Breast epithelium (tissue), 4 donors: Measurements from ENCODE around the gene CDH4. TPM values are rescaled to one million over a fixed set of nuclear protein-coding genes. Genes with fewer than 3 reads are reported as not detected.

Experiments used
- DNase-seq, 2 donors: peaks; one replicate each; pipeline ENCODE4 v3.0.0-alpha.2; 2019; ENCODE audit warnings: low spot score in 2 of 2
- H3K27ac ChIP-seq, 2 donors: fragments of 200-600 bp; sonication (generic) in 1 of 2; one replicate each; pipeline ENCODE4 v1.5.1; 2016 to 2019; ENCODE audit warnings: mild to moderate bottlenecking in 1 of 2
- H3K27me3 ChIP-seq, 2 donors: fragments of 200-600 bp; sonication (generic) in 1 of 2; one replicate each; pipeline versions ENCODE4 v1.5.1 to v1.6.0; 2017 to 2019; ENCODE audit warnings: control low read depth in 1 of 2, mild to moderate bottlenecking in 1 of 2
- H3K36me3 ChIP-seq: fragments of 200-600 bp; one replicate; pipeline ENCODE4 v1.5.1; 2019
- H3K4me1 ChIP-seq, 2 donors: fragments of 200-600 bp; sonication (generic); one replicate each; pipeline ENCODE4 v1.5.1; 2016 to 2019; ENCODE audit warnings: control low read depth in 1 of 2
- H3K4me3 ChIP-seq, 3 donors: fragments of 200-600 bp; sonication (generic); 1 replicate in 2 of 3; 2 replicates in 1 of 3; pipeline ENCODE4 v1.5.1; 2016 to 2019; ENCODE audit warnings: mild to moderate bottlenecking in 3 of 3, moderate library complexity in 2 of 3
- H3K9me3 ChIP-seq, 2 donors: fragments of 200-600 bp; sonication (generic) in 1 of 2; one replicate each; pipeline ENCODE4 v1.5.1; 2016 to 2019; ENCODE audit warnings: control low read depth in 1 of 2
- POLR2A ChIP-seq: fragments of 450-650 bp; IDR thresholded peaks from one replicate; pipeline ENCODE4 v1.6.1; 2016; ENCODE audit warnings: antibody characterized with exemption, mild to moderate bottlenecking, moderate library complexity
- POLR2AphosphoS5 ChIP-seq, 3 donors: sonication (generic); formaldehyde crosslinking; IDR thresholded peaks; one replicate each; pipeline ENCODE4 v1.6.1; 2017; ENCODE audit warnings: antibody characterized with exemption in 3 of 3
- intact Hi-C: fragments of 100-400 bp; cut with DNase I; formaldehyde crosslinking; loops from one replicate; pipeline ENCODE4 v1.15.1; 2023; ENCODE audit warnings: low total_unique reads
- total RNA-seq, 3 donors: library from RNA; depleted of rRNA; stranded (reverse); fragments of >200 nt; gene quantifications; one replicate each; pipeline ENCODE4 v1.1.0, GENCODE V29; 2016
- TF ChIP-seq, protein P1 (sequence below), 3 donors: fragments of 450-650 bp; IDR thresholded peaks; one replicate each; pipeline ENCODE4 v1.5.1; 2016 to 2017; ENCODE audit warnings: antibody characterized with exemption in 3 of 3, mild to moderate bottlenecking in 3 of 3, moderate library complexity in 3 of 3

The CDH4 gene
- total RNA-seq, 3 donors from 2014 or later = under 0.01 TPM; not detected in 2

- H3K4me3 ChIP-seq = no peak overlapping the region
- no peak overlapping the region for H3K27ac ChIP-seq
- H3K36me3 ChIP-seq = no peaks in the 10 kb centered on the region
- H3K4me1 ChIP-seq = no peaks in the 10 kb centered on the region
- intact Hi-C loops = no loop called here
- peaks cover 0 to 30% of the 10 kb centered on the region in 2 donors for H3K27me3 ChIP-seq
- H3K9me3 ChIP-seq = no peaks in the 10 kb centered on the region
- no peak for TF ChIP-seq POLR2A
- no peak for TF ChIP-seq POLR2AphosphoS5 (IDR thresholded peaks at IDR 0.05)
- TF ChIP-seq, protein P1, sequence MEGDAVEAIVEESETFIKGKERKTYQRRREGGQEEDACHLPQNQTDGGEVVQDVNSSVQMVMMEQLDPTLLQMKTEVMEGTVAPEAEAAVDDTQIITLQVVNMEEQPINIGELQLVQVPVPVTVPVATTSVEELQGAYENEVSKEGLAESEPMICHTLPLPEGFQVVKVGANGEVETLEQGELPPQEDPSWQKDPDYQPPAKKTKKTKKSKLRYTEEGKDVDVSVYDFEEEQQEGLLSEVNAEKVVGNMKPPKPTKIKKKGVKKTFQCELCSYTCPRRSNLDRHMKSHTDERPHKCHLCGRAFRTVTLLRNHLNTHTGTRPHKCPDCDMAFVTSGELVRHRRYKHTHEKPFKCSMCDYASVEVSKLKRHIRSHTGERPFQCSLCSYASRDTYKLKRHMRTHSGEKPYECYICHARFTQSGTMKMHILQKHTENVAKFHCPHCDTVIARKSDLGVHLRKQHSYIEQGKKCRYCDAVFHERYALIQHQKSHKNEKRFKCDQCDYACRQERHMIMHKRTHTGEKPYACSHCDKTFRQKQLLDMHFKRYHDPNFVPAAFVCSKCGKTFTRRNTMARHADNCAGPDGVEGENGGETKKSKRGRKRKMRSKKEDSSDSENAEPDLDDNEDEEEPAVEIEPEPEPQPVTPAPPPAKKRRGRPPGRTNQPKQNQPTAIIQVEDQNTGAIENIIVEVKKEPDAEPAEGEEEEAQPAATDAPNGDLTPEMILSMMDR (IDR thresholded peaks at IDR 0.05) = no peak
- no peak for DNase-seq
Measured at GRCh38 chr20:61963149-61963548, 711.1 kb downstream of the CDH4 start.

DNA sequence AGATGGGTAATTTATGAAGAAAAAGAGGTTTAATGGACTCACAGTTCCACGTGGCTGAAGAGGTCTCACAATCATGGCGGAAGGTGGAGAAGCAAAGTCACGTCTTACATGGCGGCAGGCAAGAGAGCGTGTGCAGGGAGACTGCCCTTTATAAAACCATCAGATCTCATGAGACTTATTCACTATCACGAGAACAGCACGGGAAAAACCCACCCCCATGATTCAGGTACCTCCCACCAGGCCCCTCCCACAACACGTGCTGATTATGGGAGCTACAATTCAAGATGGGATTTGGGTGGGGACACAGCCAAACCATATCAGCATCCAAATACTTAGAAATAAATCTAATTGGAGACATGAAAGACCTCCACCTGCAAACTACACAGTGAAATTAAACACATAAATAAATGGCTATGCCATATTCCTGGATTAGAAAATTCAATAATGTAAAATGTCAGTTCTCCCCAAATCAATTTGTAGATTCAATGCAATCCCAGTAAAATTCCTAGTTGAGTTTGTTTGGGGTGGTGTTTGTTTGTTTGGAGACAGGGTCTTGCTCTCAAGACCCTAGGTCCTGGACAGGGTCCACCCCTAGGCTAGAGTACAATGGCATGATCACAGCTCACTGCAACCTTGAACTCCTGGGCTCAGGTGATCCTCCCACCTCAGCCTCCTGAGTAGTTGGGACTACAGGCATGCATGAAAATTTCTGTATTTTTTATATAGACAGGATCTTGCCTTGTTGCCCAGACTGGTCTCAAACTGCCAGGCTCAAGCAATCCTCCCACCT, 712.0 kb downstream of the CDH4 start:
- Histone ChIP-seq H3K27me3 (peaks cover 0 to 30% of the 10 kb centered on the region in 2 donors), H3K4me1 (no peaks in the 10 kb centered on the region), H3K36me3 (no peaks in the 10 kb centered on the region), H3K4me3 (no peak overlapping the region), H3K27ac (no peak overlapping the region), H3K9me3 (no peaks in the 10 kb centered on the region)
- intact Hi-C loops = no loop called here
- DNase-seq = peak in 1 of 2 donors; percentile 1
- TF ChIP-seq, protein P1 (IDR thresholded peaks at IDR 0.05) = no peak
- TF ChIP-seq POLR2AphosphoS5 (IDR thresholded peaks at IDR 0.05) (no peak), POLR2A (no peak)

DNA sequence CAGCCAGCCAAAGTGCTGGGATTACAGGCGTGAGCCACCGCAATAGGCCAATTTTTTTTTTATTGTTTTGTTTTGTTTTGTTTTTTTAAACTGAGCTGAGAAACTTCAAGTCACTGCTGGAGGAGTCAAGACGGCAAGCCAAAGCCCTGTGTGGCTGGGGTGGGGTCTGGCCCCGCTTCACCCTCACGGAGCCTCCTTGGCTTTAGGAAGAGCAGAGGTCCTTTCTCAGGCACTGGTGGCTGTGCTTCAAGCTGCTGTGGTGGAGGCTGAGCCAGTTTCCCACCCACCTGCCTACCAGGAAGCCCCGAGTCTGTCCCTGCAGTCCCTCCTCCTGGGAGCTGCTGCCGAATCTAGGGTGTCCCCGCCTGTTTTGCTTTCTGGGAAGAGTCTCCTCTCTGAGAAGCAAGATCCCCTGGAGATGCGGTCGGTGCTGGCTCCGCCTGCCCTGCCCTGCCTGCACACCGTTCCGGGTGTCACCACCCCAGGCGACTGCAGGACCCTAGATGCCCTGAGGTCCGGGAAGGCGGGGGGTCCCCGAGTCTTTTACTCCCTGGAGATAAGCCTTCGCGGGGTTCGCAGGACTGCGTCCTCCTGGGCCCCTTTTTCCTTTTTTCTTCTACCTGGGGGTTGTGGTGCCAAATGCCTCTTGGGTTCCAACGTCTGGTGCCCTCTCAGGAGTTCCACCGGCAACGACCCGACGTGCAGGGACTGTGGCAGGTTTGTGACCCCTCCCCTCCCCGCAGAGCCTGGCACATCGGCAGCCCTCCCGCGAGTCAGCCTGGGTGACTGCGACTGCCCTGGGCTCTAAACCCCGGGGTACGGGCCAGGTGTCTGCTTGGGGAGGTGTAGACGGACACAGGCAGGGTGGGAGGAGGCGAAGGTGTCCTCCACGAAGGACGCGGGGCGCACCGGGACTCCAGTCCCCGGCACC, 712.9 kb downstream of the CDH4 start:
- TF ChIP-seq, protein P1 (IDR thresholded peaks at IDR 0.05) = no peak
- TF ChIP-seq POLR2A (no peak), POLR2AphosphoS5 (IDR thresholded peaks at IDR 0.05) (no peak)
- peak in 1 of 2 donors; percentile 43 for DNase-seq
- H3K4me3 ChIP-seq = peak overlapping the region in 1 of 3 donors; percentile 32
- no peaks in the 10 kb centered on the region for H3K4me1 ChIP-seq
- H3K36me3 ChIP-seq = no peaks in the 10 kb centered on the region
- intact Hi-C loops = no loop called here
- peaks cover 0 to 30% of the 10 kb centered on the region in 2 donors for H3K27me3 ChIP-seq
- no peak overlapping the region for H3K27ac ChIP-seq
- no peaks in the 10 kb centered on the region for H3K9me3 ChIP-seq

DNA sequence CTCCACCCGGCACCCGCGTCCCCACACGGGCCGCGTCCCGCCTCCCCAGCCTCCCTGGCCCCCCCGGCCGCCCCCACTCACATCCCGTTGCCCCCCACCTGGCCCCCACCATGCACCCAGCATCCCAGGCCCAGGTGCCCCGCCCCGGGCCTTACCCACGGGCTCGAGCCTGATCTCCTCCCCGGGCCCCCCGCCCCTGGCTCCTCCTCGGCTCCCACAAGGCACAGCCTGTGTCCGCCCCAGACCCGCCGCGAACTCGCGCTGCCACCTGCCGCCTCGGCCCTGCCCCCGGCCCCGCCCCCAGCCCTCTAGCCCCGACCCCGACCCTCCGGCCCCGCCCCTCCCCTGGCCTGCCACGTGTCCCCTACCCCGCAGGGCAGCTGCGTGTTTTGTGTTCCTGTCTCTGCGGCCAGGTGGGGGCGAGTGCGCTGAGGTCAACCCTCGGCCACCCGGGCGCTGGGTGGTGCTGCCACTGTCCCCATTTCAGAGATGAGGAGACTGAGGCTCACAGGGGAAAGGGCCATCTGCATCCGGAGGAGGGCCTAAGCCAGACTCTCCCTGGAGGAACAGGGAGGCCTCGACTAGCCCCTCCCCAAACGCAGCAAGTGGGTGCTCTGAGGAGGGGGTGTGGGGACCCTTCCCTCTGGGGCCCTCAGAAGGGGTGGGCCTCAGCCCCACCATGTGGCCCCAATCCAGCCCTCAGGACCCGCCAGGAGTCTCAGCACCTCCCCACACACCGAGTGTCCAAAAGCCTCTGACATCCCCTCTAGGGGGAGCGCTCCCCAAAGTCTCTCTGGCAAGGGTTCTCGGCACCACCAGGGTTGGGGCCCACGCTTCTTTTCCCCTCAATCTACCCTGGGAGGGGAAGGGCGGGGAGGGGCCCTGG, 713.8 kb downstream of the CDH4 start:
- intact Hi-C loops = no loop called here
- Histone ChIP-seq H3K9me3 (no peaks in the 10 kb centered on the region), H3K36me3 (no peaks in the 10 kb centered on the region), H3K27me3 (peaks cover 0 to 30% of the 10 kb centered on the region in 2 donors), H3K4me1 (no peaks in the 10 kb centered on the region), H3K27ac (no peak overlapping the region), H3K4me3 (peak overlapping the region in 1 of 3 donors; percentile 32)
- peak in 1 of 2 donors; percentile 39 for DNase-seq
- TF ChIP-seq, protein P1 (IDR thresholded peaks at IDR 0.05) = no peak
- TF ChIP-seq POLR2A (no peak), POLR2AphosphoS5 (IDR thresholded peaks at IDR 0.05) (no peak)
